Spleen (tissue), 7 donors: Measurements from ENCODE around the gene PYROXD2.

Source experiments
- CTCF ChIP-seq, 11 experiments: fragments of 200-600 bp in 7 of 11; fragments of 450-650 bp in 4 of 11; sonication (generic) in 4 of 11; IDR thresholded peaks in 8 of 11; conservative IDR thresholded peaks in 3 of 11; 1 replicate in 7 of 11; 2 replicates in 4 of 11; pipeline versions ENCODE4 v1.4.0 to v1.8.0; 2016 to 2021; ENCODE audit warnings: antibody characterized with exemption in 11 of 11, inconsistent platforms in 4 of 11, mild to moderate bottlenecking in 1 of 11
- POLR2A ChIP-seq, 3 donors: fragments of 450-650 bp; IDR thresholded peaks; one replicate each; pipeline ENCODE4 v1.5.1; 2017; ENCODE audit warnings: antibody characterized with exemption in 3 of 3, mild to moderate bottlenecking in 1 of 3
- POLR2AphosphoS5 ChIP-seq, 3 donors: sonication (generic); formaldehyde crosslinking; IDR thresholded peaks; one replicate each; pipeline ENCODE4 v1.5.1; 2017; ENCODE audit warnings: antibody characterized with exemption in 3 of 3
- donor health status: DM: no; HTN: no; CAD: no; lungs with moderate emphysema.
- donor health status: DM: no; HTN: no; CAD: no.
- donor health status: DM: no; HTN: no; CAD: no.

DNA sequence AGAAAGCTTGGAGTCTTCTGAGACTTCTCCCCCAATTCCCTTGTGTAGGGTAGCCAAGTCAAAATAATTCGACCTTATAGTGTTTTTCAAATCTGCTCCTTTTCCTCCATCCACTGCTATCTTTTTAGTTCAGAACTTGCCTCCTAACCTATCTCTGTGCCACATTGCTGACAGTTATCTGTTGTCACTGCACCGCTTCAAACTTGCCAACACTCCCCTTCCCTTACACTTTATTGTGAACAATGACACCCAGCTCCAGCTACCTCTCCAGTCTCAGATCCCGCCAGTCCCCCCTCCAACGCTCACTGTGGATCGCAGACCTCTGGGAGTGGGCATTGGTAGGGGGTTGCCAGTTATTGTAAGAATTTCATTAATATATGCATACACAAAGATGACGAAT lies 48.0 kb upstream of the PYROXD2 start:
- TF ChIP-seq CTCF (IDR thresholded peaks at IDR 0.05 in 8 of 11, conservative IDR thresholded peaks at IDR 0.05 in 3 of 11): no peak
- no peak for TF ChIP-seq POLR2AphosphoS5 (IDR thresholded peaks at IDR 0.05)
- TF ChIP-seq POLR2A (IDR thresholded peaks at IDR 0.05): no peak
